ENCODE results near the gene SLC26A1. TPM values are rescaled to one million over a fixed set of nuclear protein-coding genes. Genes with fewer than 3 reads are reported as not detected.

Gene SLC26A1
- total and polyA plus RNA-seq, 2 donors (not counting 3 experiments of a cell fraction or from before 2014, with no cell fraction given), result 0.10 TPM; not detected in 1

DNA sequence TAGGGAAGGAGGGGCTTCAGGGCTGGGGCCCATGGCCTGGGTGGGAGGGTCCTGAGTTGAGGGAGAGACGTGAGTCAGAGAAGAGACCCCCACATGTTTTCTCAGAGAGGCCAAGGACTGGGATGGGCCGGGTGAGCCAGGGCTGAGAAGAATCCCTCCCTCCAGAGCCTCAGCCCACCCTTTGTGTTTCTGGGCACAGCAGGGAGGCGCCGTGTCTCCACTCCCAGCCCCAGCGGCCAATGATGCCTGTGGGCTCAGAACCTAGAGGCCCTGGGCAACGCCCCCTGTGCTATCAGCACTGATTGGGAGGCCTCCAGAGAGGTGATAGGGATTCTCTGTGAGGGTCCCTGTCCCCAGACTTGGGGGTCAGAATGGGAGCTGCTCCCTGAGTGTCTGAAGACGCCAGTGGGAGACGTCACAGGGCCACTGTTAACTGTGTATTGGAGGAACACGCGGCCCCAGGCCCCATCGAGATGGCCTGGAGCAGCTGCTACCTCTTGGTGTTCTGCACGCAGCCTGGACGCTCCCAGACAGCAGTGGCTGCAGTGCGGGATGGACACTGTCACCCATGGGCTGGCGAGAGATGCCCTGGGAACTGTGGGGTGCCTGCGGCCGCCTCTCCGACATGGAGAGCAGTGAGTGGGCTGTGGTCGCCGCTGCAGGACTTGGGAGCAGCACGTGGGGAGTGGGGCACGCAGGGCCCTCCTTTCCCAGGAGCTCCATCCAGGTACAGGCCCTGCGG, 26.7 kb upstream of the SLC26A1 start:
- FAIRE-seq (no peak), DNase-seq (ENCODE audit: low read depth, low spot score) (no peak)
- H3K27me3 ChIP-seq (ENCODE audit: control insufficient read depth in 2 of 2, insufficient read depth in 2 of 2, low read length in 2 of 2), result no peaks in the 10 kb centered on the region
- POLR2A ChIA-PET, result no interaction called here
- TF ChIP-seq, protein P1, sequence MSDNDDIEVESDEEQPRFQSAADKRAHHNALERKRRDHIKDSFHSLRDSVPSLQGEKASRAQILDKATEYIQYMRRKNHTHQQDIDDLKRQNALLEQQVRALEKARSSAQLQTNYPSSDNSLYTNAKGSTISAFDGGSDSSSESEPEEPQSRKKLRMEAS (IDR thresholded peaks at IDR 0.05; ENCODE audit: insufficient read depth, insufficient read length), result no peak
- no peak for TF ChIP-seq MYC (IDR thresholded peaks at IDR 0.05; ENCODE audit: low read depth, low read length)
- TF ChIP-seq, protein P2, sequence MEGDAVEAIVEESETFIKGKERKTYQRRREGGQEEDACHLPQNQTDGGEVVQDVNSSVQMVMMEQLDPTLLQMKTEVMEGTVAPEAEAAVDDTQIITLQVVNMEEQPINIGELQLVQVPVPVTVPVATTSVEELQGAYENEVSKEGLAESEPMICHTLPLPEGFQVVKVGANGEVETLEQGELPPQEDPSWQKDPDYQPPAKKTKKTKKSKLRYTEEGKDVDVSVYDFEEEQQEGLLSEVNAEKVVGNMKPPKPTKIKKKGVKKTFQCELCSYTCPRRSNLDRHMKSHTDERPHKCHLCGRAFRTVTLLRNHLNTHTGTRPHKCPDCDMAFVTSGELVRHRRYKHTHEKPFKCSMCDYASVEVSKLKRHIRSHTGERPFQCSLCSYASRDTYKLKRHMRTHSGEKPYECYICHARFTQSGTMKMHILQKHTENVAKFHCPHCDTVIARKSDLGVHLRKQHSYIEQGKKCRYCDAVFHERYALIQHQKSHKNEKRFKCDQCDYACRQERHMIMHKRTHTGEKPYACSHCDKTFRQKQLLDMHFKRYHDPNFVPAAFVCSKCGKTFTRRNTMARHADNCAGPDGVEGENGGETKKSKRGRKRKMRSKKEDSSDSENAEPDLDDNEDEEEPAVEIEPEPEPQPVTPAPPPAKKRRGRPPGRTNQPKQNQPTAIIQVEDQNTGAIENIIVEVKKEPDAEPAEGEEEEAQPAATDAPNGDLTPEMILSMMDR (IDR thresholded peaks at IDR 0.05; ENCODE audit: extremely low read depth in 1 of 2, insufficient read depth in 1 of 2, low read depth in 1 of 2, low read length in 2 of 2), result no peak
- no peak for TF ChIP-seq GATA2 (IDR thresholded peaks at IDR 0.05; ENCODE audit: insufficient read depth, insufficient read length, low read depth, low read length)
- no peak for TF ChIP-seq JUN (IDR thresholded peaks at IDR 0.05; ENCODE audit: borderline replicate concordance, insufficient read depth, insufficient read length, low read depth)
- no peak for TF ChIP-seq EZH2 (IDR thresholded peaks at IDR 0.05; ENCODE audit: borderline replicate concordance, low read depth, low read length, severe bottlenecking)
- TF ChIP-seq POLR2AphosphoS5 (IDR thresholded peaks at IDR 0.05; ENCODE audit: insufficient read depth, low read depth, low read length), result no peak
- no peak for TF ChIP-seq FOS (IDR thresholded peaks at IDR 0.05; ENCODE audit: borderline replicate concordance, insufficient read depth, low read length)
- no peak for TF ChIP-seq POLR2A (IDR thresholded peaks at IDR 0.05; ENCODE audit: low read depth, low read length)
- no peak overlapping the region for H3K27ac ChIP-seq (ENCODE audit: insufficient read depth, low read depth, low read length)
- H3K9me1 ChIP-seq (replicated peaks; ENCODE audit: control insufficient read depth, extremely low read depth, insufficient read depth, low read length), result no peaks in the 10 kb centered on the region
- no peaks in the 10 kb centered on the region for H3K4me1 ChIP-seq (ENCODE audit: control insufficient read depth, extremely low read depth, insufficient read depth, low read length)
- CTCF ChIA-PET, result no interaction called here
- no peaks in the 10 kb centered on the region for H3K9me3 ChIP-seq (replicated peaks; ENCODE audit: control insufficient read depth, insufficient read depth, low read length)
- peaks cover 0 to 3% of the 10 kb centered on the region in 2 experiments for H3K36me3 ChIP-seq (ENCODE audit: control insufficient read depth in 2 of 2, extremely low read depth in 1 of 2, insufficient read depth in 2 of 2, low read length in 2 of 2)
- no peak overlapping the region for H3K9ac ChIP-seq (replicated peaks; ENCODE audit: extremely low read depth, insufficient read depth, low read length)
- H4K20me1 ChIP-seq (replicated peaks; ENCODE audit: control insufficient read depth, extremely low read depth, insufficient read depth, low read length), result no peaks in the 10 kb centered on the region
- H2AFZ ChIP-seq (ENCODE audit: low read depth, low read length), result no peak overlapping the region
- intact Hi-C loops (cut with micrococcal nuclease) (no loop called here), dilution Hi-C loops (cut with MboI; ENCODE audit: extremely low pct_ligation_motif_present, low sequenced_read_pairs) (no loop called here)
- H3K79me2 ChIP-seq (ENCODE audit: control insufficient read depth, insufficient read depth, low read length), result no peaks in the 10 kb centered on the region
- H3K4me3 ChIP-seq (replicated peaks in 1 of 3; ENCODE audit: insufficient read depth in 1 of 3, low read depth in 1 of 3, low read length in 3 of 3), result no peak overlapping the region
- BruUV-seq (replicated peaks), result no TSS peak
- H3K4me2 ChIP-seq (ENCODE audit: insufficient read depth, low read length), result no peak overlapping the region

All from endothelial cell of umbilical vein (primary cell).